H1 (cell line): Measurements from ENCODE around the gene ZFTA. TPM values are rescaled to one million over a fixed set of nuclear protein-coding genes. Genes with fewer than 3 reads are reported as not detected.

ENCODE experiments used
- CTCF ChIA-PET: fragments of 300-600 bp; sonication (Branson Sonifier 250); formaldehyde crosslinking; loops from one replicate; lab custom pipeline; 2021; ENCODE audit not compliant: partially characterized antibody; lab: Charles Lee
- POLR2A ChIA-PET: fragments of 300-600 bp; sonication (Branson Sonifier 250); formaldehyde crosslinking; loops from one replicate; lab custom pipeline; 2021; ENCODE audit warnings: inconsistent platforms; ENCODE audit not compliant: partially characterized antibody; lab: Charles Lee
- DNase-seq, 2 experiments: peaks; one replicate each; pipeline versions ENCODE4 v3.0.0 to v3.0.0-alpha.2; 2010 to 2022; ENCODE audit warnings: low spot score in 2 of 2, low read depth in 1 of 2, mixed read lengths in 1 of 2
- FAIRE-seq: peaks from 2 replicates; lab custom pipeline; 2011; peaks lifted over from hg19 to GRCh38; lab: Jason Lieb, UNC
- H2AFZ ChIP-seq: 2 replicates; pipeline ENCODE4 v1.8.1; 2012; ENCODE audit warnings: low read length, inconsistent platforms
- H2AK5ac ChIP-seq: 2 replicates; pipeline ENCODE4 v1.6.1; 2013; ENCODE audit warnings: low read depth, low read length
- H2BK120ac ChIP-seq: replicated peaks from 2 replicates; pipeline ENCODE3; 2013; ENCODE audit warnings: low read depth, low read length, inconsistent platforms
- H2BK12ac ChIP-seq: 2 replicates; pipeline ENCODE4 v1.6.1; 2013; ENCODE audit warnings: low read depth, low read length
- H2BK15ac ChIP-seq: 2 replicates; pipeline ENCODE4 v1.6.1; 2013; ENCODE audit warnings: low read length
- H2BK20ac ChIP-seq: 2 replicates; pipeline ENCODE4 v1.6.1; 2013; ENCODE audit warnings: low read length
- H2BK5ac ChIP-seq: 2 replicates; pipeline ENCODE4 v1.6.1; 2013; ENCODE audit warnings: low read depth, low read length
- H3K14ac ChIP-seq: 2 replicates; pipeline ENCODE4 v1.6.1; 2013; ENCODE audit warnings: inconsistent platforms; ENCODE audit not compliant: insufficient read length
- H3K18ac ChIP-seq: 2 replicates; pipeline ENCODE4 v1.6.1; 2013; ENCODE audit warnings: low read length; ENCODE audit errors: extremely low read depth
- H3K23ac ChIP-seq: 2 replicates; pipeline ENCODE4 v1.6.1; 2013; ENCODE audit warnings: inconsistent platforms; ENCODE audit not compliant: insufficient read length
- H3K23me2 ChIP-seq: 2 replicates; pipeline ENCODE4 v1.6.1; 2013; ENCODE audit warnings: low read depth, low read length
- H3K27ac ChIP-seq: 2 replicates; pipeline ENCODE4 v1.6.1; 2011; ENCODE audit warnings: low read depth, low read length, inconsistent platforms
- H3K27me3 ChIP-seq, 4 experiments: replicated peaks in 1 of 4; 1 replicate in 1 of 4; 2 replicates in 3 of 4; pipeline versions ENCODE4 v1.6.1 to v1.8.1; 2011 to 2013; ENCODE audit warnings: low read length in 3 of 4, mild to moderate bottlenecking in 3 of 4, inconsistent platforms in 2 of 4, mixed read lengths in 2 of 4, moderate library complexity in 1 of 4; ENCODE audit not compliant: control insufficient read depth in 3 of 4, insufficient read depth in 3 of 4; ENCODE audit errors: extremely low read depth in 1 of 4
- H3K36me3 ChIP-seq, 4 experiments: 2 replicates each; pipeline versions ENCODE4 v1.6.1 to v1.8.1; 2011 to 2013; ENCODE audit warnings: mild to moderate bottlenecking in 4 of 4, low read length in 3 of 4, moderate library complexity in 2 of 4, control low read depth in 1 of 4, inconsistent platforms in 1 of 4; ENCODE audit not compliant: insufficient read depth in 4 of 4, control insufficient read depth in 2 of 4
- H3K4ac ChIP-seq: replicated peaks from 2 replicates; pipeline ENCODE3; 2013; ENCODE audit warnings: low read length, low read depth, mixed read lengths, inconsistent platforms; ENCODE audit not compliant: insufficient read length
- H3K4me1 ChIP-seq, 4 experiments: replicated peaks in 1 of 4; 1 replicate in 1 of 4; 2 replicates in 3 of 4; pipeline versions ENCODE4 v1.6.1 to v1.8.1; 2011 to 2013; ENCODE audit warnings: low read length in 3 of 4, inconsistent platforms in 2 of 4, mixed read lengths in 1 of 4; ENCODE audit not compliant: insufficient read depth in 4 of 4, control insufficient read depth in 3 of 4
- H3K4me2 ChIP-seq, 2 experiments: 2 replicates each; pipeline versions ENCODE4 v1.6.1 to v1.8.1; 2011 to 2013; ENCODE audit warnings: low read depth in 2 of 2, low read length in 2 of 2, control low read depth in 1 of 2, inconsistent platforms in 1 of 2, mild to moderate bottlenecking in 1 of 2; ENCODE audit not compliant: insufficient read depth in 1 of 2
- H3K4me3 ChIP-seq, 4 experiments: fragments of 200-600, 300-600 bp in 1 of 4; sonication (generic), shearing (Covaris generic), sonication (Bioruptor Twin) in 1 of 4; 2 replicates each; pipeline versions ENCODE4 v1.5.1 to v1.8.1; 2011 to 2016; ENCODE audit warnings: low read length in 4 of 4, low read depth in 3 of 4, control low read depth in 2 of 4, inconsistent platforms in 2 of 4, mild to moderate bottlenecking in 2 of 4, mixed read lengths in 1 of 4, moderate library complexity in 1 of 4; ENCODE audit not compliant: insufficient read depth in 2 of 4; ENCODE audit errors: extremely low read depth in 1 of 4
- H3K56ac ChIP-seq: replicated peaks from 2 replicates; pipeline ENCODE3; 2013; ENCODE audit warnings: low read depth, mild to moderate bottlenecking, mixed read lengths, low read length, inconsistent platforms; ENCODE audit not compliant: insufficient read length
- H3K79me1 ChIP-seq: 2 replicates; pipeline ENCODE4 v1.6.1; 2013; ENCODE audit warnings: low read depth, low read length, control low read depth
- H3K79me2 ChIP-seq, 2 experiments: 2 replicates each; pipeline versions ENCODE4 v1.6.1 to v1.8.1; 2012 to 2013; ENCODE audit warnings: low read length in 2 of 2, mild to moderate bottlenecking in 2 of 2, inconsistent platforms in 1 of 2; ENCODE audit not compliant: insufficient read depth in 2 of 2, control insufficient read depth in 1 of 2
- H3K9ac ChIP-seq, 4 experiments: replicated peaks in 1 of 4; 1 replicate in 1 of 4; 2 replicates in 3 of 4; pipeline versions ENCODE4 v1.6.1 to v1.8.1; 2011 to 2013; ENCODE audit warnings: low read depth in 3 of 4, low read length in 3 of 4, control low read depth in 2 of 4, mild to moderate bottlenecking in 2 of 4, moderate library complexity in 2 of 4, inconsistent platforms in 1 of 4; ENCODE audit errors: extremely low read depth in 1 of 4
- H3K9me3 ChIP-seq, 2 experiments: 2 replicates each; pipeline versions ENCODE4 v1.6.1 to v1.8.1; 2012 to 2013; ENCODE audit warnings: mild to moderate bottlenecking in 2 of 2, moderate library complexity in 2 of 2, control low read depth in 1 of 2, inconsistent platforms in 1 of 2, low read depth in 1 of 2, low read length in 1 of 2, mixed read lengths in 1 of 2; ENCODE audit not compliant: insufficient read depth in 2 of 2
- H4K20me1 ChIP-seq, 2 experiments: replicated peaks in 1 of 2; 2 replicates each; pipeline versions ENCODE3 to v1.8.1; 2011 to 2013; ENCODE audit warnings: inconsistent platforms in 2 of 2, low read length in 2 of 2, mild to moderate bottlenecking in 1 of 2; ENCODE audit not compliant: insufficient read depth in 2 of 2, control insufficient read depth in 1 of 2
- H4K5ac ChIP-seq: 2 replicates; pipeline ENCODE4 v1.6.1; 2013; ENCODE audit warnings: low read length, low read depth, mixed read lengths, inconsistent platforms; ENCODE audit not compliant: insufficient read length
- H4K8ac ChIP-seq: 2 replicates; pipeline ENCODE4 v1.8.0; 2013; ENCODE audit warnings: mild to moderate bottlenecking, moderate library complexity, low read length, inconsistent platforms; ENCODE audit not compliant: insufficient read depth; ENCODE audit errors: extremely low read depth
- H4K91ac ChIP-seq: replicated peaks from 2 replicates; pipeline ENCODE3; 2013; ENCODE audit warnings: low read length, mixed read lengths, inconsistent platforms; ENCODE audit not compliant: insufficient read length
- ASH2L ChIP-seq: fragments of 200-600, 300-600 bp; sonication (generic); IDR thresholded peaks from one replicate; pipeline ENCODE4 v1.7.1; 2017; ENCODE audit warnings: low read length
- BACH1 ChIP-seq: IDR thresholded peaks from 2 replicates; pipeline ENCODE4 v1.6.1; 2012; ENCODE audit warnings: low read length, improper control_type of control experiment
- BCL11A ChIP-seq, 2 experiments: IDR thresholded peaks; one replicate each; pipeline ENCODE4 v1.6.1; 2011; ENCODE audit warnings: low read depth in 2 of 2, low read length in 2 of 2, mild to moderate bottlenecking in 2 of 2
- BRCA1 ChIP-seq: IDR thresholded peaks from 2 replicates; pipeline ENCODE4 v1.6.1; 2012; ENCODE audit warnings: low read depth, low read length, improper control_type of control experiment
- CBX8 ChIP-seq: fragments of 300-800, 300-1000 bp; sonication (generic); IDR thresholded peaks from 2 replicates; pipeline ENCODE4 v1.7.1; 2016; ENCODE audit warnings: low read depth, low read length, borderline replicate concordance
- KDM4A ChIP-seq: IDR thresholded peaks from one replicate; pipeline ENCODE4 v1.7.1; 2012; ENCODE audit warnings: low read depth, mild to moderate bottlenecking, moderate library complexity, low read length, inconsistent platforms; ENCODE audit not compliant: severe bottlenecking
- KDM5A ChIP-seq: fragments of 200-600 bp; IDR thresholded peaks from 2 replicates; pipeline ENCODE4 v1.7.1; 2012; ENCODE audit warnings: mild to moderate bottlenecking, low read length, inconsistent platforms, mixed read lengths
- SIN3A ChIP-seq, 2 experiments: IDR thresholded peaks in 1 of 2; conservative IDR thresholded peaks in 1 of 2; 2 replicates each; pipeline ENCODE4 v1.6.1; 2011 to 2012; ENCODE audit warnings: low read length in 2 of 2, improper control_type of control experiment in 1 of 2, low read depth in 1 of 2, mild to moderate bottlenecking in 1 of 2
- USF2 ChIP-seq: IDR thresholded peaks from 2 replicates; pipeline ENCODE4 v1.6.1; 2011; ENCODE audit warnings: low read length, improper control_type of control experiment
- WGBS, 2 experiments: shearing (Covaris generic) in 1 of 2; methylation state at CpG; one replicate each; pipeline versions ENCODE4 v1.1.6 to v1.1.7; 2013 to 2015; ENCODE audit warnings: low lambda C conversion rate in 2 of 2, mixed read lengths in 2 of 2, inconsistent platforms in 1 of 2, low coverage in 1 of 2, missing lambda C conversion rate in 1 of 2; ENCODE audit not compliant: insufficient replicate concordance in 2 of 2, insufficient coverage in 1 of 2, insufficient read length in 1 of 2; ENCODE audit errors: extremely low coverage in 1 of 2, missing lambda C conversion rate in 1 of 2; 5-methylcytosine and 5-hydroxymethylcytosine counted together
- polyA plus RNA-seq, 7 experiments: library from polyadenylated mRNA; depleted of rRNA in 3 of 7; stranded (reverse) in 5 of 7; unstranded in 2 of 7; fragments of >200 nt in 5 of 7; fragments of 200-250 nt in 2 of 7; gene quantifications; 1 replicate in 5 of 7; 2 replicates in 1 of 7; 4 replicates in 1 of 7; pipeline versions ENCODE4 v1.2.1 to v1.2.3, GENCODE V29; 2011 to 2013; ENCODE audit warnings: missing spikeins in 2 of 7, mixed read lengths in 2 of 7
- total RNA-seq: library from RNA; stranded (reverse); fragmentation: NEBNext Ultra II Directional; extraction: Animal tissue kit (Norgen Biotek cat#: 25700); gene quantifications from 2 replicates; pipeline ENCODE4 v1.2.1, GENCODE V29; 2021
- TF ChIP-seq, protein P1 (sequence below), 3 experiments: IDR thresholded peaks; 1 replicate in 2 of 3; 2 replicates in 1 of 3; pipeline versions ENCODE4 v1.5.1 to v1.6.1; 2011; ENCODE audit warnings: low read length in 3 of 3, mild to moderate bottlenecking in 3 of 3, inconsistent platforms in 2 of 3, low read depth in 1 of 3, moderate library complexity in 1 of 3; ENCODE audit not compliant: insufficient read depth in 1 of 3; ENCODE audit errors: control extremely low read depth in 1 of 3

The ZFTA gene
- total and polyA plus RNA-seq, 2 of the 8 experiments (the other 6 are each of a cell fraction or from before 2014, with no cell fraction given) = 9.5 to 34.0 TPM

DNA sequence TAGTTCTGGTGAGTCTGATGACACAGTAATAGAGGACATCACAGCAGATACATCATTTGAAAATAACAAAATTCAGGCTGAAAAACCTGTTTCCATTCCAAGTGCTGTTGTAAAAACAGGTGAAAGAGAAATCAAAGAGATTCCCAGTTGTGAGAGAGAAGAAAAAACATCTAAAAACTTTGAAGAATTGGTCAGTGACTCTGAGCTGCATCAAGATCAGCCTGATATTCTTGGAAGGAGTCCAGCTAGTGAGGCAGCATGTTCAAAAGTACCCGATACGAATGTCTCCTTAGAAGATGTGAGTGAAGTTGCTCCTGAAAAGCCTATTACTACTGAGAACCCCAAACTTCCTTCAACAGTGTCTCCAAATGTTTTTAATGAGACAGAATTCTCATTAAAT, 48.6 kb downstream of the ZFTA start:
- Histone ChIP-seq H3K9ac (no peak overlapping the region), H3K79me1 (no peaks in the 10 kb centered on the region; the same call in 1 of the 2 replicates), H2BK12ac (no peak overlapping the region), H4K20me1 (peaks cover 5 to 16% of the 10 kb centered on the region in 2 experiments), H2BK120ac (no peak overlapping the region), H3K9me3 (no peaks in the 10 kb centered on the region), H3K18ac (no peak overlapping the region), H2AK5ac (no peak overlapping the region), H3K4me3 (no peak overlapping the region), H2BK20ac (no peak overlapping the region), H3K4ac (no peak overlapping the region), H4K8ac (no peak overlapping the region), H2BK5ac (no peak overlapping the region), H4K91ac (no peak overlapping the region), H3K27me3 (no peaks in the 10 kb centered on the region), H3K56ac (no peak overlapping the region), H3K27ac (no peak overlapping the region), H4K5ac (no peak overlapping the region), H3K23me2 (no peaks in the 10 kb centered on the region), H3K4me2 (no peak overlapping the region), H3K23ac (no peak overlapping the region), H3K36me3 (peaks cover 0 to 11% (median 5%) of the 10 kb centered on the region in 4 experiments; a peak in 4 of 8 replicates), H3K4me1 (no peaks in the 10 kb centered on the region), H2AFZ (no peak overlapping the region), H3K79me2 (peaks cover 0 to 72% of the 10 kb centered on the region in 2 experiments; a peak in 2 of 4 replicates), H2BK15ac (no peak overlapping the region), H3K14ac (no peak overlapping the region)
- FAIRE-seq = no peak
- CTCF ChIA-PET = no interaction called here
- no peak for DNase-seq
- POLR2A ChIA-PET = no interaction called here
- 98% methylated on average over 2 of the region's 2 CpGs; no CpG with 5 or more reads in 1 of the 2 experiments for WGBS, 2 experiments
- TF ChIP-seq BCL11A (IDR thresholded peaks at IDR 0.05; ENCODE audit: low read depth in 2 of 2, low read length in 2 of 2) = no peak
- TF ChIP-seq USF2 = no peak
- TF ChIP-seq ASH2L = no peak
- no peak for TF ChIP-seq CBX8
- no peak for TF ChIP-seq BACH1
- TF ChIP-seq, protein P1, sequence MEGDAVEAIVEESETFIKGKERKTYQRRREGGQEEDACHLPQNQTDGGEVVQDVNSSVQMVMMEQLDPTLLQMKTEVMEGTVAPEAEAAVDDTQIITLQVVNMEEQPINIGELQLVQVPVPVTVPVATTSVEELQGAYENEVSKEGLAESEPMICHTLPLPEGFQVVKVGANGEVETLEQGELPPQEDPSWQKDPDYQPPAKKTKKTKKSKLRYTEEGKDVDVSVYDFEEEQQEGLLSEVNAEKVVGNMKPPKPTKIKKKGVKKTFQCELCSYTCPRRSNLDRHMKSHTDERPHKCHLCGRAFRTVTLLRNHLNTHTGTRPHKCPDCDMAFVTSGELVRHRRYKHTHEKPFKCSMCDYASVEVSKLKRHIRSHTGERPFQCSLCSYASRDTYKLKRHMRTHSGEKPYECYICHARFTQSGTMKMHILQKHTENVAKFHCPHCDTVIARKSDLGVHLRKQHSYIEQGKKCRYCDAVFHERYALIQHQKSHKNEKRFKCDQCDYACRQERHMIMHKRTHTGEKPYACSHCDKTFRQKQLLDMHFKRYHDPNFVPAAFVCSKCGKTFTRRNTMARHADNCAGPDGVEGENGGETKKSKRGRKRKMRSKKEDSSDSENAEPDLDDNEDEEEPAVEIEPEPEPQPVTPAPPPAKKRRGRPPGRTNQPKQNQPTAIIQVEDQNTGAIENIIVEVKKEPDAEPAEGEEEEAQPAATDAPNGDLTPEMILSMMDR (IDR thresholded peaks at IDR 0.05; ENCODE audit: control extremely low read depth in 1 of 3, insufficient read depth in 1 of 3, low read depth in 1 of 3, low read length in 3 of 3) = no peak
- no peak for TF ChIP-seq KDM4A
- TF ChIP-seq BRCA1 = no peak
- TF ChIP-seq KDM5A = no peak
- TF ChIP-seq SIN3A (conservative IDR thresholded peaks at IDR 0.05 in 1 of 2, IDR thresholded peaks at IDR 0.05 in 1 of 2; ENCODE audit: low read depth in 1 of 2, low read length in 2 of 2) = no peak
